Daoy (cell line): ENCODE measurements around the gene ZNF367. TPM values are rescaled to one million over a fixed set of nuclear protein-coding genes. Genes with fewer than 3 reads are reported as not detected.
"Not testable (repeated sequence)": the region's sequence is repeated elsewhere in the genome, so short reads cannot be mapped to it uniquely, and the experiment has no call there.

ENCODE experiments used
- DNase-seq: peaks from one replicate; pipeline ENCODE4 v3.0.0-alpha.2; 2015; ENCODE audit warnings: low read depth
- total RNA-seq: library from RNA; depleted of rRNA; stranded (reverse); fragments of >200 nt; shearing (Covaris generic); gene quantifications from 2 replicates; pipeline ENCODE4 v1.2.3, GENCODE V29; 2014; rRNA removed

The ZNF367 gene
- total RNA-seq, 1 experiment from 2014 or later = 23.8 TPM

- no peak for DNase-seq
Measured at GRCh38 chr9:96363175-96363967, 54.8 kb downstream of the ZNF367 start.

GRCh38 chr9:96362119-96362518 is 56.1 kb downstream of the ZNF367 start:
- DNase-seq = not testable (repeated sequence)

- DNase-seq = no peak
Measured at GRCh38 chr9:96361668-96362067, 56.5 kb downstream of the ZNF367 start.

GRCh38 chr9:96360976-96361375 is 57.2 kb downstream of the ZNF367 start:
- DNase-seq = no peak

- not testable (repeated sequence) for DNase-seq
Measured at GRCh38 chr9:96360523-96360922, 57.6 kb downstream of the ZNF367 start.

- no peak for DNase-seq
Measured at GRCh38 chr9:96350866-96351265, 67.3 kb downstream of the ZNF367 start.

- no peak for DNase-seq
Measured at GRCh38 chr9:96348261-96348660, 69.9 kb downstream of the ZNF367 start.

GRCh38 chr9:96345551-96345950 is 72.6 kb downstream of the ZNF367 start:
- no peak for DNase-seq

- peak; percentile 91 for DNase-seq
Measured at GRCh38 chr9:96344458-96345180, 73.6 kb downstream of the ZNF367 start.

- DNase-seq = no peak
Measured at GRCh38 chr9:96343515-96344360, 74.4 kb downstream of the ZNF367 start.

- DNase-seq = no peak
Measured at GRCh38 chr9:96342571-96343245, 75.5 kb downstream of the ZNF367 start.

GRCh38 chr9:96340707-96341106 is 77.5 kb downstream of the ZNF367 start:
- DNase-seq = no peak

- DNase-seq = no peak
Measured at GRCh38 chr9:96338299-96338698, 79.9 kb downstream of the ZNF367 start.

Other genes with a start within 250 kb of the ZNF367 start
- gene HSD17B3, start 116.2 kb downstream of the ZNF367 start, total RNA-seq = not detected in 2 replicates
- gene SLC35D2, start 34.7 kb downstream of the ZNF367 start, total RNA-seq = 17.2 and 18.6 TPM in 2 replicates
- gene HABP4, start 31.8 kb upstream of the ZNF367 start, total RNA-seq = 13.5 and 15.7 TPM in 2 replicates
- gene CDC14B, start 201.5 kb upstream of the ZNF367 start, total RNA-seq = 8.0 and 15.3 TPM in 2 replicates
- 19.1 and 45.5 TPM in 2 replicates for gene PRXL2C, start 236.9 kb upstream of the ZNF367 start, total RNA-seq